ENCODE measurements around the gene MGAT5. TPM values are rescaled to one million over a fixed set of nuclear protein-coding genes. Genes with fewer than 3 reads are reported as not detected.

Gene MGAT5
- total RNA-seq, 4 donors from 2014 or later = 28.3 to 52.3 (median 40.4) TPM

- no peak for ATAC-seq (ENCODE audit: low FRiP score)
- no peak for DNase-seq (ENCODE audit: low spot score)
- TF ChIP-seq, protein P1, sequence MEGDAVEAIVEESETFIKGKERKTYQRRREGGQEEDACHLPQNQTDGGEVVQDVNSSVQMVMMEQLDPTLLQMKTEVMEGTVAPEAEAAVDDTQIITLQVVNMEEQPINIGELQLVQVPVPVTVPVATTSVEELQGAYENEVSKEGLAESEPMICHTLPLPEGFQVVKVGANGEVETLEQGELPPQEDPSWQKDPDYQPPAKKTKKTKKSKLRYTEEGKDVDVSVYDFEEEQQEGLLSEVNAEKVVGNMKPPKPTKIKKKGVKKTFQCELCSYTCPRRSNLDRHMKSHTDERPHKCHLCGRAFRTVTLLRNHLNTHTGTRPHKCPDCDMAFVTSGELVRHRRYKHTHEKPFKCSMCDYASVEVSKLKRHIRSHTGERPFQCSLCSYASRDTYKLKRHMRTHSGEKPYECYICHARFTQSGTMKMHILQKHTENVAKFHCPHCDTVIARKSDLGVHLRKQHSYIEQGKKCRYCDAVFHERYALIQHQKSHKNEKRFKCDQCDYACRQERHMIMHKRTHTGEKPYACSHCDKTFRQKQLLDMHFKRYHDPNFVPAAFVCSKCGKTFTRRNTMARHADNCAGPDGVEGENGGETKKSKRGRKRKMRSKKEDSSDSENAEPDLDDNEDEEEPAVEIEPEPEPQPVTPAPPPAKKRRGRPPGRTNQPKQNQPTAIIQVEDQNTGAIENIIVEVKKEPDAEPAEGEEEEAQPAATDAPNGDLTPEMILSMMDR (IDR thresholded peaks at IDR 0.05) = no peak
Measured at GRCh38 chr2:134401789-134402188, 147.9 kb downstream of the MGAT5 start.

GRCh38 chr2:134402410-134402809 is 148.5 kb downstream of the MGAT5 start:
- TF ChIP-seq, protein P1 (IDR thresholded peaks at IDR 0.05) = no peak
- DNase-seq (ENCODE audit: low spot score) (no peak), ATAC-seq (ENCODE audit: low FRiP score) (peak; percentile 46)

DNA sequence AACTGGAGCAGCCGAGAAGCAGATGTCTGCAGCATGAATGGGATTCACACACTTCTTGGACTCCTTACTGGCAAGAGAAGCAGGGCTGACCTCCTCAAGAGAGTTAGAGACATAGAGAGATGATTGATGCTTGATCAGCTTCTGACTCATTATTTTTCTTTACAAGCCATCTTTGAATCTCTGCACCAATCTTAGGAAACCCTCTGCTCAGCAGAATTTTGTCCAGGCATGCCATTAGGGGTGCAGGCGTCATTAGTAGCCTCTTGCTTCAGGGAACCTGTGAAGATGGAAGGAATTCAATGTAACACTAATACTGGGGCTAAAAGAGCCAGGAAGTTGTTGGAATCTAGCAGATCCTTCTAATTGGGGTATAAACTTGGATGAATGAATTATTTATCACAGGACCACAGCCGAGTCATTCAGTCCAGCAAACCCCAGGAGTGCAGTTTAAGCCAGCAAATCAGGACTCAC is 151.8 kb downstream of the MGAT5 start:
- ATAC-seq (ENCODE audit: low FRiP score) (no peak), DNase-seq (ENCODE audit: low spot score) (no peak)
- TF ChIP-seq, protein P1 (IDR thresholded peaks at IDR 0.05) = no peak

DNA sequence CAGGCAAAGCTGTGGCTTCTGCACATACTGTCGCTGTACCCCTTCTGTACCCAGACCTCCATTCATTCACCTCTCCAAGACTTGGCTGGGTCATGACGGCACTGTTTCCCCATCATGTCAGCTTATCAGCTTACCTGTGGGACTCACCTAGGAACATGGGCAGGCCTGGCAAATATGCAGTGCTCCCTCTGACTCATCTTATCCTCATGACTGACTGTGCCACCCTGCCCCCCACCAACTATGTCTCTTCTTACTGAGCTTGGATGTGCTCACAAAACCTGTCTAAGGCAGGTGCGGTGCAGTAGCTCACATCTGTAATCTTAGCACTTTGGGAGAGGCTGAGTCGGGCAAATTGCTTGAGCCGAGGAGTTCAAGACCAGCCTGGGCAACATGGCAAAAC is 152.4 kb downstream of the MGAT5 start:
- TF ChIP-seq, protein P1 (IDR thresholded peaks at IDR 0.05) = no peak
- DNase-seq (ENCODE audit: low spot score) (no peak), ATAC-seq (ENCODE audit: low FRiP score) (no peak)

GRCh38 chr2:134406736-134407135 is 152.9 kb downstream of the MGAT5 start:
- TF ChIP-seq, protein P1 (IDR thresholded peaks at IDR 0.05) = no peak
- ATAC-seq (ENCODE audit: low FRiP score) (no peak), DNase-seq (ENCODE audit: low spot score) (no peak)

GRCh38 chr2:134407154-134407890 is 153.4 kb downstream of the MGAT5 start:
- no peak for DNase-seq (ENCODE audit: low spot score)
- TF ChIP-seq, protein P1 (IDR thresholded peaks at IDR 0.05) = no peak
- ATAC-seq (ENCODE audit: low FRiP score) = no peak

- TF ChIP-seq, protein P1 (IDR thresholded peaks at IDR 0.05) = no peak
- ATAC-seq (ENCODE audit: low FRiP score) (no peak), DNase-seq (ENCODE audit: low spot score) (no peak)
Measured at GRCh38 chr2:134408386-134408785, 154.5 kb downstream of the MGAT5 start.
